ENCODE results near the gene RIN3. TPM values are rescaled to one million over a fixed set of nuclear protein-coding genes. Genes with fewer than 3 reads are reported as not detected.
A peak's percentile ranks its signal among the peaks of the same experiment; 100 is the strongest.

Gene RIN3
- total RNA-seq, 4 donors from 2014 or later = 4.7 to 7.9 (median 6.6) TPM

DNA sequence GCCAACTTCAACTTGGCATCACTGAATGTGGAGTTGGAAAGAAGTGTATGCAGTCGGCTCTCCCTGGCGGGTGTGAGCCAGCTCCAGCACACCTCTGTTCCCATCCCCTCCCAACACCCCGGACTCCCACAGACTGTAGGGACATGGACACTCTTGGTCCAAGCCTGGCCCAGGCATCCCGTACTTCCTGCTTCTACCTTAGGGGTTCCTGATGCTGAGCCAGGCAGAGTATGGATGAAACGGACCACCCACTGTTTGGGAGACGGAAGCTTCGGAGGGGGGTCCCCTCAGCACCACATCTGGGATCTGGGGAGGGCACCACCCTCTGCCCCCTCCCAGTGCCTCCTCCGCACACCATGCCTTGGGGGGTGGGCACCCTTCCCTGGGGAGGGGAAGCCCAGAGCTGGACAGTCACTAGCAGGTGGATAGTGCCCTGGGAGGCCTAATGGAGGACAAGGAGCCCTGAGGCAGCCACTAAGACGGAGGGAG is 172.9 kb downstream of the RIN3 start:
- DNase-seq = no peak
- Histone ChIP-seq H3K27me3 (no peaks in the 10 kb centered on the region), H3K4me1 (peaks cover 9 to 13% of the 10 kb centered on the region in 2 donors), H3K27ac (no peak overlapping the region), H3K4me3 (replicated peaks in 1 of 3) (peak overlapping the region in 1 of 3 donors; percentile 40), H3K9me3 (no peaks in the 10 kb centered on the region), H3K36me3 (no peaks in the 10 kb centered on the region)
- TF ChIP-seq, protein P1, sequence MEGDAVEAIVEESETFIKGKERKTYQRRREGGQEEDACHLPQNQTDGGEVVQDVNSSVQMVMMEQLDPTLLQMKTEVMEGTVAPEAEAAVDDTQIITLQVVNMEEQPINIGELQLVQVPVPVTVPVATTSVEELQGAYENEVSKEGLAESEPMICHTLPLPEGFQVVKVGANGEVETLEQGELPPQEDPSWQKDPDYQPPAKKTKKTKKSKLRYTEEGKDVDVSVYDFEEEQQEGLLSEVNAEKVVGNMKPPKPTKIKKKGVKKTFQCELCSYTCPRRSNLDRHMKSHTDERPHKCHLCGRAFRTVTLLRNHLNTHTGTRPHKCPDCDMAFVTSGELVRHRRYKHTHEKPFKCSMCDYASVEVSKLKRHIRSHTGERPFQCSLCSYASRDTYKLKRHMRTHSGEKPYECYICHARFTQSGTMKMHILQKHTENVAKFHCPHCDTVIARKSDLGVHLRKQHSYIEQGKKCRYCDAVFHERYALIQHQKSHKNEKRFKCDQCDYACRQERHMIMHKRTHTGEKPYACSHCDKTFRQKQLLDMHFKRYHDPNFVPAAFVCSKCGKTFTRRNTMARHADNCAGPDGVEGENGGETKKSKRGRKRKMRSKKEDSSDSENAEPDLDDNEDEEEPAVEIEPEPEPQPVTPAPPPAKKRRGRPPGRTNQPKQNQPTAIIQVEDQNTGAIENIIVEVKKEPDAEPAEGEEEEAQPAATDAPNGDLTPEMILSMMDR (IDR thresholded peaks at IDR 0.05) = no peak
- TF ChIP-seq POLR2A (IDR thresholded peaks at IDR 0.05) = no peak
- WGBS, 2 donors = 74 to 91% methylated on average over 4 to 7 of the region's 9 CpGs
- intact Hi-C loops (cut with DNase I) = loop anchor here (10.0 kb wide), 1 partner anchor 98 kb away; no protein-coding TSS in a partner anchor

DNA sequence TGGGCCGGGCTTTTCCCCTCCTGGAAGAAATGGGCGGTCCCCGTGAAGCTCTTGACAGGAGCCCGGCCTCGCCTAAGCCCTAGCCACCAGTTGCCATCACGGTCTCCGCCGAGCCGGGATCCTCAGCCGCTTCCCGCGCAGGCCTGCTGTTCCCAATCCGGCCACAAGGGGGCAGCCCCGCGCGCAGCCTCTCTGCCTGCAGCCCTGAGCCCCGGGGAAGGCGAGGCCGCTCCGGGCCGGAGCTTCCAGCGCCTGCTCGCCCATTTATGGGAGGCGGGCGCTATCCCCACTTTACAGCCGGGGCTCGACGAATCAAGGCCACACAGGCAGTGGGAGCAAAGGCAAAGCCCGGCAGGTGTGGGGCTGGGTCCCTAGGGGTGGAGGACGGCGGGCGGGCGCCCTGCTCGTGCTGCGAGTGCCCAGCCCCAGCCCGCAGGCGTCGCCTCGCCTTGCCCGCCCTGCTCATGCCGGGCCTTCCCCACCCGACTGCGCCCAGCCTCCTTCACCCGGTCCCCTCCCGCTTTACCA is 173.4 kb downstream of the RIN3 start:
- TF ChIP-seq, protein P1 (IDR thresholded peaks at IDR 0.05) = peak; percentile 80 to 99 (median 96)
- peak in 1 of 2 donors; percentile 34 for TF ChIP-seq POLR2A (IDR thresholded peaks at IDR 0.05)
- Histone ChIP-seq H3K27me3 (no peaks in the 10 kb centered on the region), H3K4me3 (replicated peaks in 1 of 3) (peak overlapping the region; percentile 36 to 58 (median 40)), H3K27ac (peak overlapping the region in 1 of 3 donors; percentile 40), H3K36me3 (no peaks in the 10 kb centered on the region), H3K4me1 (peaks cover 9 to 14% of the 10 kb centered on the region in 2 donors), H3K9me3 (no peaks in the 10 kb centered on the region)
- 33 to 63% methylated on average over 25 to 37 of the region's 45 CpGs for WGBS, 2 donors
- intact Hi-C loops (cut with DNase I) = loop anchor here (10.0 kb wide), 1 partner anchor 98 kb away; no protein-coding TSS in a partner anchor
- DNase-seq = peak; percentile 82 to 84

DNA sequence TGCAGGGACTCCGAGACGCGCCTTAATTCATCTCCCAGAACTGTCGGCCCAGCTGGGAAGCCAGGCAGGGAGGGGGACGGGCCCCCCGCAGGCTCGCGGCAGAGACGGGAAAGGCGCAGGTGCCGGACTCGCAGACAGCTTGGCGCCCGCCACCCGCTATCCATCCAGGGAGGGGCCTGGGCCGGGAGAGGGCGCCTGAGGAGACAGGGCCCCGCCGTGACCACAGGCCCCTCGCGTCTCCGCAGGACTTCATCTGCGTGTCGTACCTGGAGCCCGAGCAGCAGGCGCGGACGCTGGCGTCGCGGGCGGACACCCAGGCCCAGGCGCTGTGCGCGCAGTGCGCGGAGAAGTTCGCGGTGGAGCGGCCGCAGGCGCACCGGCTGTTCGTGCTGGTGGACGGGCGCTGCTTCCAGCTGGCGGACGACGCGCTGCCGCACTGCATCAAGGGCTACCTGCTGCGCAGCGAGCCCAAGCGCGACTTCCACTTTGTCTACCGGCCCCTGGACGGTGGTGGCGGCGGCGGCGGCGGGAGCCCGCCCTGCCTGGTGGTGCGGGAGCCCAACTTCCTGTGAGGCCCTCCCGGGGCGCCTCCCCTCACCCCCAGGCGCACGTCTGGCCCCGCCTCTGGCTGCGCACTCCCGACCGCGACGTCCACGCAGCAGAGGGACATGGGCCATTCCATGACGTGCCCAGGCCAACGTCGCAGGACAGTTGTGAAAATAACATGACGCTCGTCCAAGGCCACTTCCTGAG is 174.3 kb downstream of the RIN3 start:
- intact Hi-C loops (cut with DNase I) = loop anchor here (10.0 kb wide), 1 partner anchor 97 kb away; no protein-coding TSS in a partner anchor
- peak; percentile 65 to 67 for DNase-seq
- H3K36me3 ChIP-seq = no peaks in the 10 kb centered on the region
- H3K4me1 ChIP-seq = peaks cover 18 to 23% of the 10 kb centered on the region in 2 donors
- TF ChIP-seq, protein P1 (IDR thresholded peaks at IDR 0.05) = no peak
- peak in 1 of 2 donors; percentile 54 for TF ChIP-seq POLR2A (IDR thresholded peaks at IDR 0.05)
- peak overlapping the region; percentile 36 to 58 (median 40) for H3K4me3 ChIP-seq (replicated peaks in 1 of 3)
- H3K27ac ChIP-seq = peak overlapping the region in 2 of 3 donors; percentile 40 to 42
- no peaks in the 10 kb centered on the region for H3K27me3 ChIP-seq
- H3K9me3 ChIP-seq = no peaks in the 10 kb centered on the region
- WGBS, 2 donors = 38 to 40% methylated on average over 27 to 31 of the region's 80 CpGs

DNA sequence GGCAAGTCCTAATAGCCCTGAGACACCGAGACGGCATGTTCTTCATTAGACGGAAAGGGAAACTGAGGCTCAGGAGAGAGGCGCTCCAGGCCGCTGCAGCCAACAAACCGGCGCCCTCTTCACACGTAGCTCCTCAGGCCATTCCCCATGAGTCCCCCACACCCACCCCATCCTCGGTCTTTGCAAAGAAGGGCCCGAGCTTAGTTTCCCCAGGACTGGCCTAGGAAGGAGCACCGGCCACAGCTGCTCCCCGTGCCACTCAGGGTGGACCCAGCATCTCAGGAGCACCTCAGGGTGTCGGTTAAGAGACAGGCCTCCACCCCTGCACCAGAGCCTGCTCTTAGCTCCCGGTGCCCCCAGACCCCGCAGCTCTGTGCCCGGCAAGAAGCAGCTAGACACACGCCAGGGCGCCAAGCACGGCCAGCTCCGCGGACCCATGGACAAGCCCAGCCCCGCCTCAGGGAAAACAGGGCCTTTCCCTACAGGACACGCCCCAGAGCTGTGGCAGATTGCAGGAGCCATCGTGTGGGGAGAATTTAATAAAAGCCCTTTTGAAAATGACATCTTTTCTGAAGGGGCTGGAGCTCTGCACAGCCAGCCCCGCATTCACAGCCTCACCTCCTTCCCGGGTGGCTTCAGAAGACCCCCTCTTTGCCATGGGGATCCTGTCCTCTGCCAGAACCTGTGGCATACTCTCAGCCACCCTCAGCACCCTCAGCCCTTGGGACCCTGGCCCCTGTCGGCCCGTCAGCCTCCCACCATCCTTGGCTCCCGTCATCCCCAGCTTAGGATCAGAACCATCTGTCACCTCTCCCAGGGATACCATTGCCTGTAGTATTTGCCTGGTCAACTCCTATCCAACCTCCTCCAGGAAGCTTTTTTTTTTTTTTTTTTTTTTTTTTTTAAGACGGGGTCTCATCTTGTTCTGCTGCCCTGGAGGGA is 175.1 kb downstream of the RIN3 start:
- TF ChIP-seq POLR2A (IDR thresholded peaks at IDR 0.05) = no peak
- TF ChIP-seq, protein P1 (IDR thresholded peaks at IDR 0.05) = no peak
- no peak for DNase-seq
- H3K27ac ChIP-seq = peak overlapping the region in 2 of 3 donors; percentile 40 to 42
- H3K27me3 ChIP-seq = no peaks in the 10 kb centered on the region
- H3K36me3 ChIP-seq = no peaks in the 10 kb centered on the region
- 91 to 93% methylated on average over 19 to 25 of the region's 30 CpGs for WGBS, 2 donors
- H3K4me3 ChIP-seq (replicated peaks in 1 of 3) = peak overlapping the region in 1 of 3 donors; percentile 40
- no peaks in the 10 kb centered on the region for H3K9me3 ChIP-seq
- H3K4me1 ChIP-seq = peaks cover 22 to 32% of the 10 kb centered on the region in 2 donors
- intact Hi-C loops (cut with DNase I) = loop anchor here (10.0 kb wide), 1 partner anchor 96 kb away; no protein-coding TSS in a partner anchor
